ENCODE data around the gene GOLGA1.

The GOLGA1 gene

DNA sequence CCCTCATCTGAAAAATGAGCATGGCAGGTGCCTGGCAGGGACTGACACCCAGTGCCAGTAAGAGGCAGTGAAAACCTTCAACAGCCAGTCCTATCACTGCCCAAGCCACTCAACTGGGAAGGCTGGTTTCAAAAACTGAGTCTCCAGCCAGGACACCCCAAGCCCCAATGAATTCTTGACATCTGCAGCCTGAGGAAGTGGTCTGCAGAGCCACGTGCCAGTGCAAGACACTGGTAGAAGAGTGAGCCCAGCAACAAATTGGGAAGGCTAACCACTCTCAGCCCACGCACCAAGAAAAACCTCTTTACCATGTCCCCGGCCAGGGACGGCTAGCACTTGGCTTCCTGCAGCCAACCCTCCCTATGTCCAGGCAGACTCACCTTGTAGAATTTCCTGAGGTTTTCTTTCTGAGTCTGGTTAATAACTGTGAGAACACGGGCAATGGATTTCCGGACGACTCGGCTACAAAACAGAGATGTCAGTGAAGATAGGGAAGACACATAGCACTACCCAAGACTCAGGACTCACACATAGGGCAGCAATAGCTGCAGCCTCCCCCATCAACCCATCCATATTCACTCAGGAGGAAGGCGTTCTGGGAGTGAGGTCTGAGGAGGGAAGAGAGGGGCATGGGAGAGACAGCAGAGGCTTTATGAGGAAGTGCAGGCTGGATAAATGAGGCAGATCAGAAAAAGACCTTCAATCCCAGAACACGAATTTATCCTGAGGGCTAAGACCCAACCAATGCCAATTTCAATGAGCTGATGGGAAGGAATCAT, 80.9 kb downstream of the GOLGA1 start:
- Histone ChIP-seq H3K4me3 (ENCODE audit: low read depth, low read length) (peak overlapping the region; percentile 96), H3K27ac (no peak overlapping the region), H3K36me3 (replicated peaks) (peaks cover 54% of the 10 kb centered on the region), H3K27me3 (replicated peaks) (no peaks in the 10 kb centered on the region)
- DNase-seq: no peak
- TF ChIP-seq, protein P1, sequence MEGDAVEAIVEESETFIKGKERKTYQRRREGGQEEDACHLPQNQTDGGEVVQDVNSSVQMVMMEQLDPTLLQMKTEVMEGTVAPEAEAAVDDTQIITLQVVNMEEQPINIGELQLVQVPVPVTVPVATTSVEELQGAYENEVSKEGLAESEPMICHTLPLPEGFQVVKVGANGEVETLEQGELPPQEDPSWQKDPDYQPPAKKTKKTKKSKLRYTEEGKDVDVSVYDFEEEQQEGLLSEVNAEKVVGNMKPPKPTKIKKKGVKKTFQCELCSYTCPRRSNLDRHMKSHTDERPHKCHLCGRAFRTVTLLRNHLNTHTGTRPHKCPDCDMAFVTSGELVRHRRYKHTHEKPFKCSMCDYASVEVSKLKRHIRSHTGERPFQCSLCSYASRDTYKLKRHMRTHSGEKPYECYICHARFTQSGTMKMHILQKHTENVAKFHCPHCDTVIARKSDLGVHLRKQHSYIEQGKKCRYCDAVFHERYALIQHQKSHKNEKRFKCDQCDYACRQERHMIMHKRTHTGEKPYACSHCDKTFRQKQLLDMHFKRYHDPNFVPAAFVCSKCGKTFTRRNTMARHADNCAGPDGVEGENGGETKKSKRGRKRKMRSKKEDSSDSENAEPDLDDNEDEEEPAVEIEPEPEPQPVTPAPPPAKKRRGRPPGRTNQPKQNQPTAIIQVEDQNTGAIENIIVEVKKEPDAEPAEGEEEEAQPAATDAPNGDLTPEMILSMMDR (IDR thresholded peaks at IDR 0.05; ENCODE audit: low read depth, low read length, missing control alignments): no peak
- in situ Hi-C loops (cut with HindIII; ENCODE audit: low pct_ligation_motif_present, low sequenced_read_pairs): no loop called here

DNA sequence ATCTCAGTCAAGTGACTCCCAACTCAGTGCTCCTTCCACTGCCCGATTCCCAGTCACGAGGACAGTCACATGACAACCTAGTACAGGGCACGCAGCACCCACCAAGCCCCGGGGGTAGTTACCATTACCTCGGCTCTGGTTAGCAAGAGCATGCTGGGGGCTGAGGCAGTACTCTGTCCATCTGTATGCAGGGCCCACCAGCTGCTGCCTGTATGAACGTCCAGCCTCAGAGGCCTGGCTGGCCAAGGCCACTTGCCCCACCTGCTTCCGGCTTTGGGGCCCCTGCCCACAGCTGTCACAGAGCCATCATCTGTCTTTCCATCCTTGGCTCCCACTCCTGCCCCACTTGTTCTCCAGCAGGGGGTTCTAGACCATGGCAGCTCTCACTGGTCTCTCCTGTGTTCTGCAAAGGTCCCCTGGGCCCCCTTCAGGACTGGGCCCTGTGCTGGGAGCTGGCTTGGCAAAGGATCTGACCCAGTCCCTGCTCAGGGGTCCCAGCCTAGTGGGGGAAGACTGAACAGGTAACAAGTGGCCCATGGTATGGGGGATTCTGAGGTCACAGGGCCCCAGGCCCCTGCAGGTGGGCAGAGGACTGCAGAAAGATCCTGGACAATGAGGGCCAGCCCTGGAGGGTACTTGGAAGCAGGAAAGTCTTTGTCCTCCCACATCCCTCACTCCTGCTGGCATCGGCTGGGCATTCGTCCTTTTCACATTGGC, 82.4 kb downstream of the GOLGA1 start:
- peaks cover 54% of the 10 kb centered on the region for H3K36me3 ChIP-seq (replicated peaks)
- no peak for DNase-seq
- H3K4me3 ChIP-seq (ENCODE audit: low read depth, low read length): no peak overlapping the region
- no peak overlapping the region for H3K27ac ChIP-seq
- TF ChIP-seq, protein P1 (IDR thresholded peaks at IDR 0.05; ENCODE audit: low read depth, low read length, missing control alignments): no peak
- in situ Hi-C loops (cut with HindIII; ENCODE audit: low pct_ligation_motif_present, low sequenced_read_pairs): no loop called here
- no peaks in the 10 kb centered on the region for H3K27me3 ChIP-seq (replicated peaks)

DNA sequence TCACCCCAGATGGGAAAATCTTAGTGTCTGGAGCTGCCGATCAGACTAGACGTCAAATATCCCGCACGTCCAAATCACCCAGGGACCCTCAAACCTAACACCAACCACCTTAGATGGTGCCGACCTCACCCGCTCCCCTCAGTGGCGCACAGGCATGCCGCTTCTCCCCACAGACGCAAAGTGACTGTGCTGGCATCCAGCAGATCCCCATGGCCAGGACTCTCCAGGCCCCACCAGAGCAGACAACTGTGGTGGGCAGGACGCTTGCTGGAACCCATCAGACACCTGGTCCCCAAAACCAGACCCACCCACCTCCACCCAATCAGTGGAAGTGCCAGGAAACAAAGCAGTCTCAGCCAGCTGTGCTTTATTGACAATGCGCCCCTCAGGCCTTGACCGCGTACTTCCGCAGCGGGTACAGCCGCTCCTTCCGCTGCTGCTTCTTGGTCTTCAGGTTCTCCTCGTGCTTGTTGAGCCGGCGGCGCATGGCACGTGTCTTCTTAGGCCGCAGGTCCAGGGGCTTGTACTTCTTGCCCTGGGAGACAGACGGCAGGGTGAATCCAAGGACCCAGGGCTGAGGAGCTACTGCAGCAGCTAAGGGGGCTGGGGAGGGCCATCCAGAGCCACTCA, 83.2 kb downstream of the GOLGA1 start:
- in situ Hi-C loops (cut with HindIII; ENCODE audit: low pct_ligation_motif_present, low sequenced_read_pairs): no loop called here
- TF ChIP-seq, protein P1 (IDR thresholded peaks at IDR 0.05; ENCODE audit: low read depth, low read length, missing control alignments): no peak

DNA sequence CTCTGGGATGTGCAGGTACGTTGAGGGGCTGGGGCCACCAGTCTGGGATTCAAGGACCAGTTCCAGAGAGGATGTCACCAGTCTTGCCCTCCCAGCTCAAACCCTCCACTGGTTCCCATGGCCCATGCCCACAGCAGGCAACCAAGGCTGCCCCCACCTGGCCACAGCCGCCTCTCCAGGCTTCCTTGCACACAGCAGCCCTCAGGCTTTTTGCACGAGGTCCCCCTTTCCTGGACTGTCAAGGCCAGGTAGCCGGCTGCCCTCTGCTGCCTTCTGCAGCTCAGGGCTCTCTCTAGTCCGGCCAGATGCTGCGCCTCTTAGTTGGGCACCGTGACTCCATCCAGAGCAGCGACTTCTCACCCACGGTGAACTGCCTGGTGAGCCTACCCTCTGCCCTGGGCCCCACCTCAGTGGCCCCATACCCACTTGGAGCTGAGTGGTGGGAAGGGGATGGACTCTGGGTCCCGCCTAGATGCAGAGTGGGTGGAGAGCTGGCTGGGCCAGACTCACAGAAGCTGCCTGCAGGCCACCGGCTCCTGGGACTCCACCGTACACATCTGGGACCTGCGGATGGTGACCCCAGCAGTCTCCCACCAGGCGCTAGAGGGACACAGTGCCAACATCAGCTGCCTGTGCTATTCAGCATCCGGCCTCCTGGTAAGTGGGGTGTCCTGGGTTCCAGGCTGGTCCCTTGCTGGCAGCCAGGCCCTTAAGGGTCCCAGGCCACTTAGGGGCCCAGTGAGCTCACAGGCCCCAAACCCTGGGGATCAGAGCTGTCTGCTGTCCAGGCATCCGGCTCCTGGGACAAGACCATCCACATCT, 84.7 kb downstream of the GOLGA1 start:
- TF ChIP-seq, protein P1 (IDR thresholded peaks at IDR 0.05; ENCODE audit: low read depth, low read length, missing control alignments): peak; percentile 67
- in situ Hi-C loops (cut with HindIII; ENCODE audit: low pct_ligation_motif_present, low sequenced_read_pairs): no loop called here
- no peak overlapping the region for H3K4me3 ChIP-seq (ENCODE audit: low read depth, low read length)
- H3K27me3 ChIP-seq (replicated peaks): no peaks in the 10 kb centered on the region
- H3K36me3 ChIP-seq (replicated peaks): peaks cover 49% of the 10 kb centered on the region
- H3K27ac ChIP-seq: no peak overlapping the region
- no peak for DNase-seq

More for the DNA sequence above, 83.2 kb downstream of the GOLGA1 start:
- H3K27ac ChIP-seq: no peak overlapping the region
- no peaks in the 10 kb centered on the region for H3K27me3 ChIP-seq (replicated peaks)
- DNase-seq: no peak
- H3K36me3 ChIP-seq (replicated peaks): peaks cover 54% of the 10 kb centered on the region
- H3K4me3 ChIP-seq (ENCODE audit: low read depth, low read length): no peak overlapping the region

DNA sequence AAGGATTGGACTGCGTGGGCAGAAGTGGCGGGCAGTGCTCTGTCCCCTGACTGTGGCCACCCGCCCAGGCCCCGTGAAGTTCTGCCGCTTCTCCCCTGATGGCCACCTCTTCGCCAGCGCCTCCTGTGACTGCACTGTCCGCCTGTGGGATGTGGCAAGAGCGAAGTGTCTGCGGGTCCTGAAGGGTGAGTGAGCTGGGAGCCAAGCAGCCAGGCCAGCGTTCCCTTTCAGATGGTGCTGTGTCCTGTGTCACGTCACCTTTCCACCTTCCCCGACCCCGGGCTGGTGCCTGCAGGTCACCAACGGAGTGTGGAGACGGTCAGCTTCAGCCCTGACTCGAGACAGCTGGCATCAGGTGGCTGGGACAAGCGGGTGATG, 85.3 kb downstream of the GOLGA1 start:
- TF ChIP-seq, protein P1 (IDR thresholded peaks at IDR 0.05; ENCODE audit: low read depth, low read length, missing control alignments): no peak
- H3K4me3 ChIP-seq (ENCODE audit: low read depth, low read length): no peak overlapping the region
- in situ Hi-C loops (cut with HindIII; ENCODE audit: low pct_ligation_motif_present, low sequenced_read_pairs): no loop called here

More for the DNA sequence above, 85.3 kb downstream of the GOLGA1 start:
- Histone ChIP-seq H3K27ac (no peak overlapping the region), H3K27me3 (replicated peaks) (no peaks in the 10 kb centered on the region), H3K36me3 (replicated peaks) (peaks cover 45% of the 10 kb centered on the region)
- DNase-seq: no peak

Measured in brain microvascular endothelial cell (primary cell).